HEK293 (cell line): Measurements from ENCODE around the gene GALNT11.

Experiments
- CTCF ChIA-PET: fragments of 350-600 bp; formaldehyde crosslinking; extraction: SDS; loops from one replicate; lab custom pipeline; 2021; ENCODE audit warnings: antibody characterized with exemption; lab: Yijun Ruan, JAX
- POLR2A ChIA-PET: fragments of 300-600 bp; formaldehyde crosslinking; extraction: SDS; loops from one replicate; lab custom pipeline; 2020; ENCODE audit warnings: antibody characterized with exemption, inconsistent platforms; lab: Yijun Ruan, JAX
- H3K27ac ChIP-seq: fragments of 200-500 bp; sonication (Bioruptor generic); 2 replicates; pipeline ENCODE4 v1.5.1; 2014; ENCODE audit warnings: low read depth, low read length, control low read depth, inconsistent platforms; ENCODE audit errors: extremely low read depth
- H3K36me3 ChIP-seq, 2 experiments: fragments of 200-500 bp in 1 of 2; sonication (Bioruptor generic) in 1 of 2; 1 replicate in 1 of 2; 2 replicates in 1 of 2; pipeline ENCODE4 v1.5.1; 2014 to 2017; ENCODE audit warnings: inconsistent platforms in 2 of 2, low read length in 2 of 2; ENCODE audit not compliant: control insufficient read depth in 2 of 2, insufficient read depth in 1 of 2
- H3K4me1 ChIP-seq: fragments of 200-500 bp; sonication (Bioruptor generic); 2 replicates; pipeline ENCODE4 v1.5.1; 2014; ENCODE audit warnings: mild to moderate bottlenecking, low read length, inconsistent platforms; ENCODE audit not compliant: control insufficient read depth, insufficient read depth
- H3K4me3 ChIP-seq: 2 replicates; pipeline ENCODE4 v1.5.1; 2011; ENCODE audit warnings: low read depth, mild to moderate bottlenecking, control low read depth, low read length, moderate library complexity
- H3K9me3 ChIP-seq: fragments of 200-500 bp; sonication (Bioruptor generic); 2 replicates; pipeline ENCODE4 v1.5.1; 2014; ENCODE audit warnings: low read depth, low read length, inconsistent platforms; ENCODE audit not compliant: control insufficient read depth, insufficient read depth
- CTCF ChIP-seq: fragments of 450-650 bp; formaldehyde crosslinking; IDR thresholded peaks from 2 replicates; pipeline ENCODE4 v1.5.1; 2016; ENCODE audit warnings: missing biosample characterization, missing genetic modification characterization
- FEZF1 ChIP-seq: fragments of 450-650 bp; formaldehyde crosslinking; IDR thresholded peaks from 2 replicates; pipeline ENCODE4 v1.5.1; 2016; ENCODE audit warnings: missing biosample characterization, missing genetic modification characterization
- GLIS1 ChIP-seq: fragments of 450-650 bp; formaldehyde crosslinking; IDR thresholded peaks from 2 replicates; pipeline ENCODE4 v1.5.1; 2016; ENCODE audit warnings: missing biosample characterization, missing genetic modification characterization
- GLIS2 ChIP-seq: fragments of 450-650 bp; formaldehyde crosslinking; IDR thresholded peaks from 2 replicates; pipeline ENCODE4 v1.5.1; 2016; ENCODE audit warnings: missing biosample characterization, missing genetic modification characterization
- PATZ1 ChIP-seq: fragments of 450-650 bp; formaldehyde crosslinking; IDR thresholded peaks from 2 replicates; pipeline ENCODE4 v1.5.1; 2016; ENCODE audit warnings: missing biosample characterization, missing genetic modification characterization
- PRDM10 ChIP-seq: fragments of 450-650 bp; formaldehyde crosslinking; IDR thresholded peaks from 2 replicates; pipeline ENCODE4 v1.5.1; 2016; ENCODE audit warnings: missing biosample characterization, missing genetic modification characterization
- SP2 ChIP-seq: fragments of 450-650 bp; formaldehyde crosslinking; IDR thresholded peaks from 2 replicates; pipeline ENCODE4 v1.5.1; 2016; ENCODE audit warnings: missing biosample characterization, missing genetic modification characterization
- ZBTB6 ChIP-seq: fragments of 450-650 bp; formaldehyde crosslinking; IDR thresholded peaks from 2 replicates; pipeline ENCODE4 v1.5.1; 2017; ENCODE audit warnings: missing biosample characterization, missing genetic modification characterization
- ZIC2 ChIP-seq: fragments of 450-650 bp; formaldehyde crosslinking; IDR thresholded peaks from 2 replicates; pipeline ENCODE4 v1.5.1; 2016; ENCODE audit warnings: missing biosample characterization, missing genetic modification characterization
- ZNF2 ChIP-seq: fragments of 450-650 bp; formaldehyde crosslinking; IDR thresholded peaks from 2 replicates; pipeline ENCODE4 v1.5.1; 2016; ENCODE audit warnings: missing biosample characterization, missing genetic modification characterization
- ZNF626 ChIP-seq: fragments of 450-650 bp; sonication (Bioruptor Pico); formaldehyde crosslinking; IDR thresholded peaks from 2 replicates; pipeline ENCODE4 v1.5.1; 2018; ENCODE audit warnings: missing biosample characterization, missing genetic modification characterization, inconsistent platforms
- ZNF654 ChIP-seq: fragments of 450-650 bp; formaldehyde crosslinking; IDR thresholded peaks from 2 replicates; pipeline ENCODE4 v1.5.1; 2016; ENCODE audit warnings: low read depth, missing biosample characterization, missing genetic modification characterization
- ZNF777 ChIP-seq: fragments of 450-650 bp; formaldehyde crosslinking; IDR thresholded peaks from 2 replicates; pipeline ENCODE4 v1.5.1; 2017; ENCODE audit warnings: missing biosample characterization, missing genetic modification characterization, borderline replicate concordance
- ZSCAN16 ChIP-seq: fragments of 450-650 bp; formaldehyde crosslinking; IDR thresholded peaks from 2 replicates; pipeline ENCODE4 v1.5.1; 2016; ENCODE audit warnings: missing biosample characterization, missing genetic modification characterization

Gene GALNT11

GRCh38 chr7:152076324-152076821 lies 50.9 kb downstream of the GALNT11 start:
- Histone ChIP-seq H3K4me3 (no peak overlapping the region), H3K4me1 (peaks cover 8% of the 10 kb centered on the region; the same call in 1 of the 2 replicates), H3K27ac (no peak overlapping the region), H3K36me3 (no peaks in the 10 kb centered on the region), H3K9me3 (no peaks in the 10 kb centered on the region)
- CTCF ChIA-PET, result interaction anchor here (0.6 to 1.2 kb wide), 7 partner anchors 12 to 676 kb away, joined by 3 to 5 read pairs (median 3); no protein-coding TSS in a partner anchor
- POLR2A ChIA-PET, result interaction anchor here (0.7 kb wide), 1 partner anchor 57 kb away, joined by 3 read pairs; no protein-coding TSS in a partner anchor
- TF ChIP-seq CTCF, result 0 out of 2 replicates have a peak, but pooled peaks have one; percentile 39
- peak; percentile 43; the same call in 1 of the 2 replicates for TF ChIP-seq PRDM10 (tag by site-specific recombination)
- peak; percentile 35; the same call in 1 of the 2 replicates for TF ChIP-seq ZNF2 (tag by site-specific recombination)
- TF ChIP-seq ZNF654, result peak; percentile 77
- 0 out of 2 replicates have a peak, but pooled peaks have one; percentile 3 for TF ChIP-seq ZNF626 (tag by site-specific recombination)
- TF ChIP-seq ZNF777 (tag by site-specific recombination), result 0 out of 2 replicates have a peak, but pooled peaks have one; percentile 48
- no peak for TF ChIP-seq SP2 (tag by site-specific recombination)
- TF ChIP-seq ZSCAN16 (tag by site-specific recombination), result peak; percentile 82
- peak; percentile 51; the same call in 1 of the 2 replicates for TF ChIP-seq ZBTB6 (tag by site-specific recombination)
- TF ChIP-seq PATZ1, result no peak

GRCh38 chr7:152076940-152077933 lies 51.8 kb downstream of the GALNT11 start:
- H3K36me3 ChIP-seq, result no peaks in the 10 kb centered on the region
- POLR2A ChIA-PET, result no interaction called here
- no peak overlapping the region for H3K4me3 ChIP-seq
- no peaks in the 10 kb centered on the region for H3K9me3 ChIP-seq
- TF ChIP-seq GLIS2 (no peak), GLIS1 (peak; percentile 92), ZIC2 (tag by site-specific recombination) (peak; percentile 53), FEZF1 (tag by site-specific recombination) (peak; percentile 20; the same call in 1 of the 2 replicates)
- peaks cover 8% of the 10 kb centered on the region; the same call in 1 of the 2 replicates for H3K4me1 ChIP-seq
- CTCF ChIA-PET, result interaction anchor here (0.6 to 1.2 kb wide), 5 partner anchors 23 to 55 kb away, joined by 3 to 4 read pairs (median 3); no protein-coding TSS in a partner anchor
- H3K27ac ChIP-seq, result no peak overlapping the region
